Right forelimb (tissue), 1 donor: ENCODE data around the gene DACT2.
"Not testable (repeated sequence)": the region's sequence is repeated elsewhere in the genome, so short reads cannot be mapped to it uniquely, and the experiment has no call there.

Source experiments
- DNase-seq: peaks from one replicate; pipeline ENCODE4 v3.0.0-alpha.2; 2018

Gene DACT2

GRCh38 chr6:168280899-168281245, 38.7 kb downstream of the DACT2 start:
- no peak for DNase-seq

GRCh38 chr6:168280020-168280898, 39.3 kb downstream of the DACT2 start:
- no peak for DNase-seq

- DNase-seq = no peak
Observed at GRCh38 chr6:168279403-168279935, 40.1 kb downstream of the DACT2 start.

- DNase-seq = no peak
Observed at GRCh38 chr6:168278904-168279303, 40.7 kb downstream of the DACT2 start.

- DNase-seq = no peak
Observed at GRCh38 chr6:168277274-168277669, 42.3 kb downstream of the DACT2 start.

- no peak for DNase-seq
Observed at GRCh38 chr6:168276576-168277273, 42.9 kb downstream of the DACT2 start.

- no peak for DNase-seq
Observed at GRCh38 chr6:168275168-168275567, 44.4 kb downstream of the DACT2 start.

GRCh38 chr6:168274037-168274952, 45.3 kb downstream of the DACT2 start:
- DNase-seq = no peak

- no peak for DNase-seq
Observed at GRCh38 chr6:168273441-168274036, 46.0 kb downstream of the DACT2 start.

GRCh38 chr6:168272415-168273325, 46.9 kb downstream of the DACT2 start:
- DNase-seq = no peak

GRCh38 chr6:168270274-168271172, 49.1 kb downstream of the DACT2 start:
- DNase-seq = no peak

- DNase-seq = no peak
Observed at GRCh38 chr6:168269455-168270243, 49.9 kb downstream of the DACT2 start.

- DNase-seq = no peak
Observed at GRCh38 chr6:168268755-168269154, 50.8 kb downstream of the DACT2 start.

GRCh38 chr6:168267779-168268178, 51.8 kb downstream of the DACT2 start:
- not testable (repeated sequence) for DNase-seq

- DNase-seq = no peak
Observed at GRCh38 chr6:168265827-168266815, 53.5 kb downstream of the DACT2 start.

- no peak for DNase-seq
Observed at GRCh38 chr6:168265394-168265793, 54.2 kb downstream of the DACT2 start.

GRCh38 chr6:168264593-168265335, 54.8 kb downstream of the DACT2 start:
- peak; percentile 57 for DNase-seq
